IPS-NIHi11 (cell line): ENCODE data around the gene CADPS.

Source experiments
- DNase-seq: peaks from one replicate; pipeline ENCODE4 v3.0.0; 2012; ENCODE audit warnings: mixed read lengths, low spot score

Gene CADPS

DNA sequence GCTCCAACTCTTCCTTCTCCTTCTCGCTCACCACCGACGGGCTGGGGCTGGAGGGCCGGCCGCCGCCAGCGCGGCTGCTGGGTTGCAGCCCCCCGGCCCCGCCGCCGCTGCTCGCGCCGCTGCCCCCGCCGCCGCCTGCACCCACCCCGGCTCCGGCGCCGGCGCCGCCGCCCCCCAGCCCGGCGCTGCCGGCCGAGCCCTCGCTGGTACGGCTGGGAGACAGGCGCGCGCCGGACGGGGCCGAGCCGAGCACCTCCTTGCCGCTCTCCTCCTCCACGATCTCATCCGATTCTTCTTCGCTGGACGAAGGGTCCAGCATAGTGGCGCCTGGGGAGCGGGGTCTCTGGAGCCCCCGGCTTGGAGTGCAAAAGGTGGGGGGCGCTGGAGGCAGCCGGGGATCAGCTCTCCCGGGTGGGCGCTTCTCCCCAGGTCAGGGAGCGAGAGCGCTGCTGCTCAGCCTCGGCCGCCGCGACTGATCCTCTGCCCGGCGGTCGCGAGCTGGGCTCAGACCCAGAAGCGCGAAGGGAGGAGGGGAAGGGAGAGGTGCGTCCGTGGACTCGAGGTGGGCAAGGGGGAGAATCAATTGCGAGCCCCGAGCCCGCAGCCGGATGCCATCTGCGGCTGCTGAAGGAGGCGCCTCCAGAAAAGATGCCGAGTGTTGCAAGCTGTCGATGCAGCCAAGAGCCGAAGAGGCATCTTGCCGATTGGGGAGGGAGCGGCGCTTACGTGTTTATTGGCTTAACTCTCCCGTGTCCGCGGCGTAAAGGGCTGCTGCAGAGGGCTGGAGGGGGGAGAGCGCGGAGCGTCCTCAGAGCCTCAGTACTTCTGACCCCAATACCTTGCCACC is at the start of gene CADPS:
Gene CADPS (minus strand): TSS at position 706 of the 847 bp plus-strand sequence. CDS start 387 bp downstream, at position 319.
- peak; percentile 17 for DNase-seq

GRCh38 chr3:62923066-62923465 is 47.9 kb upstream of the CADPS start:
- no peak for DNase-seq

GRCh38 chr3:62922326-62922725 is 47.1 kb upstream of the CADPS start:
- DNase-seq, result no peak

GRCh38 chr3:62920466-62920784 is 45.2 kb upstream of the CADPS start:
- DNase-seq, result no peak

- no peak for DNase-seq
Measured at GRCh38 chr3:62919784-62920465, 44.7 kb upstream of the CADPS start.

DNA sequence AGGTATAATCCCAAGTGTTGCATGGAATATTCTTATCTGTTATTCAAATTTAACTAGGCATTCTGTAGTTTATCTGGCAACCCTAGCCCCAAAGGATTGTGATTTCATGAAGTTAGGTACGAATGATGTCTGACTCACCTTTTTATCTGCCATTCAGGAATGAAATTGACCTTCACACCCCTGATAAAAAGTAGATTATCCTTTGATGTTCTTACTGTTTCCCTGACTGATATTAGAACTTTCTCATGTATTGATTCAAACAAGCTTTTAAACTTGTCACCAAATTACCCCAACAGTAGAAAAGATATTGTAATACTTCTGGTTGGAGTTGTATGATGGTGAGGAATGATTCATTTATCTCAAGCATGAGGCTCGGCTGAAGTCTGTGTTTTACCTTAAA is 43.6 kb upstream of the CADPS start:
- no peak for DNase-seq

DNA sequence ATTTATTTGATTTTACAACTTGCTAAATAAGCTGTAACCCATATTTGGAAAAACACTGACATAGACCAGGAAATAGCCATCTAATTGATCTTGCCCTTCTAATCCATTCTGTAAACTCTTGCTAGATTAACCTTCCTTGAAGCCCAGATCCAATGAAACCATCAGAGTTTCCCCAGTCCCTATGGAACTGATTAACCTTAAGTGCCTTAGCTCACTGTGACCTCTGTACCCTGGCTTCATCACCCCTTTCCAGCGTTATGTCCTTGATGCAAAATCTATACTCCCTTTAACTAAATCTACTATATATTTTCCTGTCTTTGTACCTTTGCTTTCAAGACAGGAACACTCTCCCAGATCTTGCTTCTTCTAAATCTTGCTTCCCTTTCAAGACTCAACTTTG is 42.9 kb upstream of the CADPS start:
- no peak for DNase-seq

- no peak for DNase-seq
Measured at GRCh38 chr3:62911526-62911925, 36.3 kb upstream of the CADPS start.

DNA sequence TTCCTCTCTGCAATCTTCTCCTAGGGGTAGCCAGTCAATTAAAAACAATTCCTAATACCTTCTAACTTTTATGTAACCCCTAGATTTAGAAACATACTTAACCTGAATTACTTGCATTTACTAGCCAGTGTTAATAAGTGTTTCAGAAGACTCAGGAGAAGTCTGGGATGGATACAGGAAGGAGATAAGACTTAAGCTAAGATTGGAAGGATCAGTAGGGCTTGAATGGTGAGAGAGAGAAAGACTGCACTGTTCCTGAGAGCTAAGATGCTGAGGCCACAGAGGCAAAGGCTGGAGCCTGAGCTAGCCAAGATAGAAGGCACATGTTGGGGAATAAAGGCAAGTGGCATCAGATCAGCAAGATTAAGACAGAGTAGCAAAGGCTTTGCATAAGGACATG is 30.1 kb upstream of the CADPS start:
- DNase-seq, result no peak

DNA sequence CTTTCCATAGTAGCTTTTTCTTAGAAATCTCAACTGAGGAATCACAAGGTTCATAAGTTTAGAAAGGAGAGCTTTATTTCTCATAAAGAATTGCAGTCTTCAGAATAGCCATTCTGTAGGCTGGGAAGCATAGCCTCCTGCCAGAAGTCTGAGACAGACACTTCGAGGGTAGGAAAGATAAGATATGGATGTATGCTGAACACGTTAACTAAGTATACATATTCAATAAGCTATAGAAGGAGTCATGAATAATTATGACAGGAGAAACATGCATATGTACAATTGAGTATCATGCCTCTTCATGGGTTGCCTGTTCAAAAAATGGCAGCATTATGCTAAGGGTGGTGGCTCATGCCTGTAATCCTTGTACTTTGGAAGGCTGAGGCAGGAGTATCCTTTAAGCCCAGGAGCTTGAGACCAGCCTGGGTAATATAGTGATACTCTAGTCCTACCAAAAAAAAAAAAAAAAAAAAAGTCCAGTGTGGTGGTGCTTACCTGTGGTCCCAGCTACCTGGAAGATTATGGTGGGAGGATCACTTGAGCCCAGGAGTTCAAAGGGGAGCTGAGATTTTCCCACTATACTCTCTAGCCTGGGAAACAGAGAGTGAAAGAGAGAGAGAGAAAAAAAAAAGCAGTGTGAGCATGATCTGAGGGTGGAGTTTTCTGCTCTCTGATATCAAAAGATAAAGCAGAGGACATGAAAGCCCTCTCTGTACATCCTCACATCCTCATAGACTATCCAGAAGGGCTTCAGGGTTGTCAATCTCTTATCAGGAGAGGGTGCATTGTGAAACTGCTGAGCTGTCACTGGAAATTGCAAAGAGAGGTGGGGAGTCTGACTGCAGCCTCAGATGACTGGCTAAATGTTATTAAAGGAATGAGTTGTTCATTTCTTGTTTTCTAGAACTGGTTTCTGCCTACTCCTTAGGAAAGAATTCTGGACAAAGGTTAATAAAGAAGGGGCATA is 23.6 kb upstream of the CADPS start:
- no peak for DNase-seq

GRCh38 chr3:62895901-62896300 is 20.7 kb upstream of the CADPS start:
- no peak for DNase-seq

DNA sequence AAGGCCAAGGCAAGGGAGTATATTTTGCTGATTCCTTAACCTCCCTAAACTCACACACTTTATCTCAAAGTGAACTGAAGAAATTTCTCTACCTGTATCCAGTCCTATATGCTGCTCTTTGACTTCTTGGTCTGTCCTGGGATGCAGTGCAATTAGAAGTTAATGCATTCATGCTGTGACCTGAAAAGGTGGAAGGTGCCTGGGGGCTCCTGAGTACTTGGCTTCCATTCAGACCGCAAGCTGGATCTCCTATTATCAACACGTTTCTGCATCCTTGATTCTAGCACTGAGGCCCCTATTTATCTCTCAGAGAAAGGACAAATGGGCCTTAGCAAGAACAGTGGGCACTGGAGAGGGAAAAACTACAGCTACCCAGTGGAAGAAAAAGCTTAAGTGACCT is 17.7 kb upstream of the CADPS start:
- no peak for DNase-seq

DNA sequence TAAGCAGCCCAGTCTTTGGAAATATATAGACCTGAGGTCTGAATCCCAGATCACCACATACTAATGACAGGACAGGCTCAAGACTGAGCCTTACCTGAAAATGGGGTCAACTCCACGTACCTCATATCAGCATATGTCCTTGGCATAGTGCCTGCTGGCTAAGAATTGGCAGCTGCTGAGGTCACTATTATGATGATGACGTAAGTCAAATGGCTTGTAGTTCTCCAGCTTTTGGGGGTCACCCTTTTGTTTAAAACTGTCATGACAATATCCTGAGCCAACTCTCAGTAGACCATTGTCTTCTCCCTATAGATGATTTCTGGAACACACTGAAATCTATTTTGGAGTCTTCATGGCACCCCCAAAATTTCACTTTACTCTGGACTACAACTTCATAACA is 16.8 kb upstream of the CADPS start:
- DNase-seq, result no peak

DNA sequence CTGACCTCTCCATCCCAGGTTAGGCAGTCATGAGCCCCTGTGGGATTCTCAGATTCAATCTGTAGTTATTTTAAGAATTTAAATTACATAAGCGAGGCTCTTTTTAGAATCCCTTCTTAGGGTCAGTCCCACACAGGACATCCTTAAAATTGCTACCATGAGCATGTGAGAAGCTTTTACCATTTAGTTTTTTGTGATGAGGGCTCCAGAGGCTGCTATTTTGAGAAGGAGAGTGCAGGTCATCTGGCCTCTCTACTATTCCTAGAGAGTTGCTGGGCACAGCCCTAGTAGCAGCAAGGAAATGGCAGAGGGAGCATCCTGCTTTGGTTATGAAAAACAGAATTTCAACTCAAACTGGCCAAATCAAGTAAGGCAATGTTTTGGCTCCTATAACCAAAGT is 13.6 kb upstream of the CADPS start:
- no peak for DNase-seq

GRCh38 chr3:62888180-62888579 is 13.0 kb upstream of the CADPS start:
- peak; percentile 50 for DNase-seq

- no peak for DNase-seq
Measured at GRCh38 chr3:62885136-62885535, 9.9 kb upstream of the CADPS start.

- peak; percentile 29 for DNase-seq
Measured at GRCh38 chr3:62884096-62884870, 9.1 kb upstream of the CADPS start.

DNA sequence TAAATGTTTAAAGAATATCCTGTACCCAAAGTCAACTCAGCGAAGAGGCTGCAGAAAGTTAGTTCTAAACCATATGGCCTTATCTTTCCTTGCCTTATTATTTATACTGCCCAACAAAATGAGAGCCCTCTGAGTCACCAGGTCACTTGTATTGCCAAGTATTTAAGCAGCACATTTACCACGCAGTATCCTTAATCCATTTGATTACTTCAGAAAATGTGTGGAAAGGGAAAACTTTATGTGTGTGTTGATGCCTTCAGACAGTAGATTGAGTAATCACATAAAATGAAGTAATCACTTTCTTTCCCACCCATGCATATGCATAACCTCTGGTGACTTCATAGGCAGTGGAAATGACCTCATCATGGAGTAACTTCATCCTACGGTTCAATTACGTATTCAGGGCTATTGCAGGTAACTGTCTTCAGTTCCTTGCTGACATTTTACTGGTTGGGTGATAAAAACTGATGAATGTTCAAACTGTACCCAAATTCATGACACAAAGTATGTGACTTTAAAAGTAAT is 7.5 kb upstream of the CADPS start:
- no peak for DNase-seq

DNA sequence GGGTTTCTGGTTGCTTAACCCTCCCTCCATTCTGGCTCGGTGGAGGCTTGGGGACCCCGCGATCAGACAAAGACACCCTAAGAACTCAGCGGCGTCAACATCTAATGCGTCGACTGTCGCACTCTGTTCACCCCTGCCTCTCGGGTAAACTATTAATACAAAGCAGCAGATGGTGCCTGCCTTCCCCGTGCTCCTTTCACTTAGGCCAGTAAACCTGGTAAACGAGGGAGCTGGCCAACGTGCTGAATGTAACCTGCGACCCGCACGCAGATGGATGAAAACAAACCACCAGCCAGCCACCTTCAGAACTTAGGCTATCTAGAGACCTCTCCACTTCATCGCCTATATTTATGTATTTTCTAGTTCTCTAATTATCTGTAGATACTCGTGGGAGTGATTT is 848 bp upstream of the CADPS start:
- DNase-seq, result peak; percentile 63

DNA sequence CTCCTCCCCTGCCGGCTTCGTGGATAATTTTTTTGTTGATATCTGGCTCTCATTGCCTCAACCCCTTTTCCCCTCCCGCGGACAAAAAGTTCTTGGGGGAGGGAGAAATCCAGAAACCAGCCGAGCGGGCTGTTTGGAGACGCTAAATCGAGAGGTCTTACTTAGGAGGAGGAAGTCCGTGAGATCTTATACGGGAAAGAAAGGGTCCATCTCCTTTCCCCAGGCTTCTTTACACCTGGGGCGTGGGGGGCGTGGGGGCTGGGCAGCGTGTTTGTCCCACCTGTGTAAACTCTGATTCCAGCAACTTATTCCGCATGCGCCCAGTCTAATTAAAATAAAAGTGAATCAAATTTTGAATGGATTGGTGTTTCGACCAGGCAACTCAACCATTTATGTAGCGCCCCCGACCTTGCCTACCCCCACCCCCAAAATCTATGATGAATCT is 364 bp upstream of the CADPS start:
- no peak for DNase-seq
